Esophagus muscularis mucosa (tissue), 4 donors: ENCODE measurements around the gene GABRD. TPM values are rescaled to one million over a fixed set of nuclear protein-coding genes. Genes with fewer than 3 reads are reported as not detected.

Experiments
- DNase-seq: peaks from one replicate; pipeline ENCODE4 v3.0.0-alpha.2; 2017; ENCODE audit errors: extremely low spot score
- H3K27ac ChIP-seq, 4 donors: fragments of 200-600 bp; sonication (generic); replicated peaks in 1 of 4; 1 replicate in 3 of 4; 2 replicates in 1 of 4; pipeline ENCODE4 v1.5.1; 2016 to 2019; ENCODE audit warnings: mild to moderate bottlenecking in 1 of 4
- H3K27me3 ChIP-seq, 4 donors: fragments of 200-600 bp; sonication (generic); one replicate each; pipeline versions ENCODE4 v1.5.1 to v1.6.0; 2016 to 2019
- H3K36me3 ChIP-seq, 4 donors: fragments of 200-600 bp; sonication (generic); one replicate each; pipeline ENCODE4 v1.5.1; 2016 to 2019
- H3K4me1 ChIP-seq, 4 donors: fragments of 200-600 bp; sonication (generic); one replicate each; pipeline ENCODE4 v1.5.1; 2016 to 2019
- H3K4me3 ChIP-seq, 4 donors: fragments of 200-600 bp; sonication (generic); 1 replicate in 2 of 4; 2 replicates in 2 of 4; pipeline ENCODE4 v1.5.1; 2016 to 2019; ENCODE audit warnings: mild to moderate bottlenecking in 4 of 4, moderate library complexity in 1 of 4
- H3K9me3 ChIP-seq, 4 donors: fragments of 200-600 bp; sonication (generic); 1 replicate in 3 of 4; 2 replicates in 1 of 4; pipeline ENCODE4 v1.5.1; 2016 to 2019
- EP300 ChIP-seq: sonication (generic); formaldehyde crosslinking; IDR thresholded peaks from one replicate; pipeline ENCODE4 v1.6.1; 2017; ENCODE audit warnings: antibody characterized with exemption
- POLR2A ChIP-seq: fragments of 450-650 bp; IDR thresholded peaks from one replicate; pipeline ENCODE4 v1.6.1; 2017; ENCODE audit warnings: antibody characterized with exemption, moderate library complexity, mild to moderate bottlenecking, low read depth
- POLR2AphosphoS5 ChIP-seq, 2 donors: sonication (generic); formaldehyde crosslinking; IDR thresholded peaks; one replicate each; pipeline ENCODE4 v1.6.1; 2017; ENCODE audit warnings: antibody characterized with exemption in 2 of 2
- WGBS: methylation state at CpG from one replicate; pipeline ENCODE4 v1.1.5; 2018; 5-methylcytosine and 5-hydroxymethylcytosine counted together
- intact Hi-C: fragments of 100-400 bp; cut with DNase I; formaldehyde crosslinking; loops from one replicate; pipeline ENCODE4 v1.15.1; 2023
- total RNA-seq, 4 donors: library from RNA; depleted of rRNA; stranded (reverse); fragments of >200 nt; gene quantifications; one replicate each; pipeline versions ENCODE4 v1.1.0 to v1.2.1, GENCODE V29; 2016
- TF ChIP-seq, protein P1 (sequence below), 3 experiments: fragments of 200-600 bp in 2 of 3; fragments of 450-650 bp in 1 of 3; sonication (generic) in 2 of 3; IDR thresholded peaks; one replicate each; pipeline ENCODE4 v1.5.1; 2017 to 2019; ENCODE audit warnings: antibody characterized with exemption in 3 of 3, mild to moderate bottlenecking in 2 of 3, moderate library complexity in 1 of 3

GABRD gene
- total RNA-seq, 4 donors from 2014 or later: not detected

GRCh38 chr1:2004856-2005255 lies 14.3 kb upstream of the GABRD start:
- H3K4me3 ChIP-seq: no peak overlapping the region
- H3K27me3 ChIP-seq: peaks cover 0 to 95% (median 19%) of the 10 kb centered on the region in 4 donors
- H3K27ac ChIP-seq: no peak overlapping the region
- H3K36me3 ChIP-seq: no peaks in the 10 kb centered on the region
- H3K9me3 ChIP-seq: no peaks in the 10 kb centered on the region
- no peak for DNase-seq
- intact Hi-C loops: no loop called here
- WGBS: 78% methylated on average over 21 of the region's 21 CpGs
- peaks cover 0 to 8% (median 3%) of the 10 kb centered on the region in 4 donors for H3K4me1 ChIP-seq
- TF ChIP-seq, protein P1, sequence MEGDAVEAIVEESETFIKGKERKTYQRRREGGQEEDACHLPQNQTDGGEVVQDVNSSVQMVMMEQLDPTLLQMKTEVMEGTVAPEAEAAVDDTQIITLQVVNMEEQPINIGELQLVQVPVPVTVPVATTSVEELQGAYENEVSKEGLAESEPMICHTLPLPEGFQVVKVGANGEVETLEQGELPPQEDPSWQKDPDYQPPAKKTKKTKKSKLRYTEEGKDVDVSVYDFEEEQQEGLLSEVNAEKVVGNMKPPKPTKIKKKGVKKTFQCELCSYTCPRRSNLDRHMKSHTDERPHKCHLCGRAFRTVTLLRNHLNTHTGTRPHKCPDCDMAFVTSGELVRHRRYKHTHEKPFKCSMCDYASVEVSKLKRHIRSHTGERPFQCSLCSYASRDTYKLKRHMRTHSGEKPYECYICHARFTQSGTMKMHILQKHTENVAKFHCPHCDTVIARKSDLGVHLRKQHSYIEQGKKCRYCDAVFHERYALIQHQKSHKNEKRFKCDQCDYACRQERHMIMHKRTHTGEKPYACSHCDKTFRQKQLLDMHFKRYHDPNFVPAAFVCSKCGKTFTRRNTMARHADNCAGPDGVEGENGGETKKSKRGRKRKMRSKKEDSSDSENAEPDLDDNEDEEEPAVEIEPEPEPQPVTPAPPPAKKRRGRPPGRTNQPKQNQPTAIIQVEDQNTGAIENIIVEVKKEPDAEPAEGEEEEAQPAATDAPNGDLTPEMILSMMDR (IDR thresholded peaks at IDR 0.05): no peak
- TF ChIP-seq POLR2AphosphoS5 (IDR thresholded peaks at IDR 0.05): no peak
- TF ChIP-seq POLR2A: no peak
- no peak for TF ChIP-seq EP300

- Histone ChIP-seq H3K4me3 (no peak overlapping the region), H3K9me3 (no peaks in the 10 kb centered on the region), H3K36me3 (no peaks in the 10 kb centered on the region), H3K27me3 (peaks cover 0 to 76% (median 3%) of the 10 kb centered on the region in 4 donors), H3K4me1 (no peaks in the 10 kb centered on the region), H3K27ac (no peak overlapping the region)
- intact Hi-C loops: no loop called here
- DNase-seq: no peak
- 87% methylated on average over 20 of the region's 27 CpGs for WGBS
- TF ChIP-seq, protein P1 (IDR thresholded peaks at IDR 0.05): no peak
- no peak for TF ChIP-seq EP300
- TF ChIP-seq POLR2AphosphoS5 (IDR thresholded peaks at IDR 0.05): no peak
- TF ChIP-seq POLR2A: no peak
These were observed 9.8 kb upstream of the GABRD start for GRCh38 chr1:2009101-2010053.

DNA sequence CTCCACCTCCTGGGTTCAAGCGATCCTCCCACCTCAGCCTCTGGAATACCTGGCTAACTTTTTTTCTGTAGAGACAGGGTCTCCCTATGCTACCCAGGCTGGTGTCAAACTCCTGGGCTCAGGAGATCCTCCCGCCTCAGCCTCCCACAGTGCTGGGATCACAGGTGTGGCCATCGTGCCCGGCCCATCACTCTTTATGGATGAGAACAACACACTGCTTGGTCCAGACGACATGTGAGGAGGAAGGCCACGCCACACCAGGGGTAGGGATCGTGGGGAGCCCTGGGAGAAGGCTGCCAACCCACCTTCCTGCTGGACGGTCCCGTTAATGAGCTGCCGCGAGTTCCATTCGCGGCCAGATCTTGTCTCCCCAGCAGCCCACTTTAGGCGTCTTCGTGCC lies 5.0 kb upstream of the GABRD start:
- Histone ChIP-seq H3K4me3 (no peak overlapping the region), H3K36me3 (no peaks in the 10 kb centered on the region), H3K27ac (no peak overlapping the region), H3K4me1 (peaks cover 0 to 6% (median 5%) of the 10 kb centered on the region in 4 donors), H3K27me3 (peaks cover 0 to 77% (median 12%) of the 10 kb centered on the region in 4 donors), H3K9me3 (no peaks in the 10 kb centered on the region)
- DNase-seq: no peak
- WGBS: 86% methylated on average over 15 of the region's 15 CpGs
- TF ChIP-seq POLR2AphosphoS5 (IDR thresholded peaks at IDR 0.05) (no peak), EP300 (no peak), POLR2A (no peak)
- TF ChIP-seq, protein P1 (IDR thresholded peaks at IDR 0.05): no peak
- intact Hi-C loops: no loop called here

GRCh38 chr1:2014741-2015735 lies 4.1 kb upstream of the GABRD start:
- H3K27ac ChIP-seq: no peak overlapping the region
- no peaks in the 10 kb centered on the region for H3K36me3 ChIP-seq
- H3K4me3 ChIP-seq: no peak overlapping the region
- peaks cover 5 to 15% (median 12%) of the 10 kb centered on the region in 4 donors for H3K4me1 ChIP-seq
- no peak for DNase-seq
- H3K9me3 ChIP-seq: no peaks in the 10 kb centered on the region
- peaks cover 0 to 77% (median 18%) of the 10 kb centered on the region in 4 donors for H3K27me3 ChIP-seq
- WGBS: 63% methylated on average over 28 of the region's 34 CpGs
- TF ChIP-seq EP300 (no peak), POLR2AphosphoS5 (IDR thresholded peaks at IDR 0.05) (no peak), POLR2A (no peak)
- TF ChIP-seq, protein P1 (IDR thresholded peaks at IDR 0.05): no peak
- intact Hi-C loops: no loop called here
